Vagina (tissue), 2 donors: ENCODE results near the gene ADSS2.

ENCODE experiments used
- CTCF ChIP-seq, 3 experiments: fragments of 450-650 bp in 2 of 3; fragments of 200-600 bp in 1 of 3; sonication (generic) in 1 of 3; IDR thresholded peaks; one replicate each; pipeline ENCODE4 v1.5.1; 2017 to 2019; ENCODE audit warnings: antibody characterized with exemption in 3 of 3, mild to moderate bottlenecking in 2 of 3, moderate library complexity in 2 of 3
- POLR2A ChIP-seq, 2 donors: fragments of 450-650 bp; IDR thresholded peaks; one replicate each; pipeline ENCODE4 v1.6.1; 2017; ENCODE audit warnings: antibody characterized with exemption in 2 of 2, mild to moderate bottlenecking in 2 of 2, moderate library complexity in 2 of 2

- no peak for TF ChIP-seq POLR2A (IDR thresholded peaks at IDR 0.05)
- TF ChIP-seq CTCF (IDR thresholded peaks at IDR 0.05): no peak
Measured at GRCh38 chr1:244367399-244368114, 84.2 kb downstream of the ADSS2 start.
